Colonic mucosa (tissue), 4 donors: ENCODE results near the gene SCUBE2. TPM values are rescaled to one million over a fixed set of nuclear protein-coding genes. Genes with fewer than 3 reads are reported as not detected.

Source experiments
- DNase-seq: peaks from one replicate; pipeline ENCODE4 v3.0.0-alpha.2; 2020
- H3K27ac ChIP-seq: fragments of 200-600 bp; one replicate; pipeline ENCODE4 v1.8.0; 2021
- H3K27me3 ChIP-seq: fragments of 200-600 bp; one replicate; pipeline ENCODE4 v1.8.0; 2021
- H3K36me3 ChIP-seq: fragments of 200-600 bp; one replicate; pipeline ENCODE4 v1.8.0; 2021
- H3K4me1 ChIP-seq: fragments of 200-600 bp; one replicate; pipeline ENCODE4 v1.8.0; 2021; ENCODE audit warnings: mild to moderate bottlenecking
- H3K4me3 ChIP-seq: fragments of 200-600 bp; one replicate; pipeline ENCODE4 v1.8.0; 2021
- H3K9ac ChIP-seq, 2 donors: one replicate each; pipeline ENCODE4 v1.7.0; 2013; ENCODE audit warnings: control low read depth in 2 of 2, low read depth in 2 of 2, low read length in 2 of 2
- H3K9me3 ChIP-seq: fragments of 200-600 bp; one replicate; pipeline ENCODE4 v1.8.0; 2021
- intact Hi-C: fragments of 100-400 bp; cut with DNase I; formaldehyde crosslinking; loops from one replicate; pipeline ENCODE4 v1.14.1; 2022
- total RNA-seq, 2 donors: library from RNA; stranded (reverse); fragmentation: NEBNext Ultra II Directional in 1 of 2; extraction: Animal tissue kit (Norgen Biotek cat#: 25700) in 1 of 2; gene quantifications; one replicate each; pipeline ENCODE4 v1.2.1, GENCODE V29; 2021
- TF ChIP-seq, protein P1 (sequence below): fragments of 200-600 bp; IDR thresholded peaks from one replicate; pipeline ENCODE4 v1.8.0; 2022; ENCODE audit warnings: antibody characterized with exemption, mild to moderate bottlenecking
- donor health status: healthy.
- donor health status: DM: no; HTN: no; CAD: no.
- donor health status: DM: no; HTN: no; CAD: no.

Gene SCUBE2
- total RNA-seq, 2 donors from 2014 or later, result 2.5 to 7.5 TPM

DNA sequence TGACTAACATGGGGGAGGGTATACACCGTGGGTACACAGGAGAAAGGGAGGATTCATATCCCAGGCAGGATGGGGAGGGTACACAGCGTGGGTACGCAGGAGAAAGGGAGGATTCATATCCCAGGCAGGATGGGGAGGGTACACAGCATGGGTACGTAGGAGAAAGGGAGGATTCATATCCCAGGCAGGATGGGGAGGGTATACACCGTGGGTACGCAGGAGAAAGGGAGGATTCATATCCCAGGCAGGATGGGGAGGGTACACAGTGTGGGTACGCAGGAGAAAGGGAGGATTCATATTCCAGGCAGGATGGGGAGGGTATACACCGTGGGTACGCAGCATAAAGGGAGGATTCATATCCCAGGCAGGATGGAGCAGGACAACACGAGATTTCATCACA lies 51.0 kb downstream of the SCUBE2 start:
- no peak overlapping the region for H3K27ac ChIP-seq
- intact Hi-C loops, result no loop called here
- H3K27me3 ChIP-seq, result no peaks in the 10 kb centered on the region
- no peak overlapping the region for H3K4me3 ChIP-seq
- H3K9me3 ChIP-seq, result no peaks in the 10 kb centered on the region
- H3K4me1 ChIP-seq, result no peaks in the 10 kb centered on the region
- DNase-seq, result no peak
- no peaks in the 10 kb centered on the region for H3K36me3 ChIP-seq
- TF ChIP-seq, protein P1, sequence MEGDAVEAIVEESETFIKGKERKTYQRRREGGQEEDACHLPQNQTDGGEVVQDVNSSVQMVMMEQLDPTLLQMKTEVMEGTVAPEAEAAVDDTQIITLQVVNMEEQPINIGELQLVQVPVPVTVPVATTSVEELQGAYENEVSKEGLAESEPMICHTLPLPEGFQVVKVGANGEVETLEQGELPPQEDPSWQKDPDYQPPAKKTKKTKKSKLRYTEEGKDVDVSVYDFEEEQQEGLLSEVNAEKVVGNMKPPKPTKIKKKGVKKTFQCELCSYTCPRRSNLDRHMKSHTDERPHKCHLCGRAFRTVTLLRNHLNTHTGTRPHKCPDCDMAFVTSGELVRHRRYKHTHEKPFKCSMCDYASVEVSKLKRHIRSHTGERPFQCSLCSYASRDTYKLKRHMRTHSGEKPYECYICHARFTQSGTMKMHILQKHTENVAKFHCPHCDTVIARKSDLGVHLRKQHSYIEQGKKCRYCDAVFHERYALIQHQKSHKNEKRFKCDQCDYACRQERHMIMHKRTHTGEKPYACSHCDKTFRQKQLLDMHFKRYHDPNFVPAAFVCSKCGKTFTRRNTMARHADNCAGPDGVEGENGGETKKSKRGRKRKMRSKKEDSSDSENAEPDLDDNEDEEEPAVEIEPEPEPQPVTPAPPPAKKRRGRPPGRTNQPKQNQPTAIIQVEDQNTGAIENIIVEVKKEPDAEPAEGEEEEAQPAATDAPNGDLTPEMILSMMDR, result no peak
- no peak overlapping the region for H3K9ac ChIP-seq

DNA sequence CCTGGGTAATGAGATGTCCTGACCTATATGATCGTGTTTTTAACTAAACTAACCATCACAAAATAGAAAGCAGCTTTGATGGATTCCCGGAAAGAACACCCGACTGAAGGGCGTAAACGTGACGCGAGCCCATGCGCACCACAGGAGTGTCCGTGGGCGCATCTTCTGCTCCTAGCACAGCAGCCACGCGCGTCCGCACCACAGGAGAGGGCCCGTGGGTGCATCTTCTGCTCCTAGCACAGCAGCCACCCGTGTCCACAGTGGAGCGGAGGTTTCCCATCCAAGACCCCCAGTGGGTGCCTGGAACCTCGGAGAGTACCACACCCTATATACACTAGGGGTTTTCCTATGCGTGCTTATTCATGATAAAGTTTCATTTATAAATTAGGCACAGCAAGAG lies 51.5 kb downstream of the SCUBE2 start:
- H3K9ac ChIP-seq, result no peak overlapping the region
- DNase-seq, result no peak
- H3K27me3 ChIP-seq, result no peaks in the 10 kb centered on the region
- no peak overlapping the region for H3K27ac ChIP-seq
- TF ChIP-seq, protein P1, result no peak
- H3K36me3 ChIP-seq, result no peaks in the 10 kb centered on the region
- intact Hi-C loops, result no loop called here
- no peak overlapping the region for H3K4me3 ChIP-seq
- no peaks in the 10 kb centered on the region for H3K4me1 ChIP-seq
- no peaks in the 10 kb centered on the region for H3K9me3 ChIP-seq

DNA sequence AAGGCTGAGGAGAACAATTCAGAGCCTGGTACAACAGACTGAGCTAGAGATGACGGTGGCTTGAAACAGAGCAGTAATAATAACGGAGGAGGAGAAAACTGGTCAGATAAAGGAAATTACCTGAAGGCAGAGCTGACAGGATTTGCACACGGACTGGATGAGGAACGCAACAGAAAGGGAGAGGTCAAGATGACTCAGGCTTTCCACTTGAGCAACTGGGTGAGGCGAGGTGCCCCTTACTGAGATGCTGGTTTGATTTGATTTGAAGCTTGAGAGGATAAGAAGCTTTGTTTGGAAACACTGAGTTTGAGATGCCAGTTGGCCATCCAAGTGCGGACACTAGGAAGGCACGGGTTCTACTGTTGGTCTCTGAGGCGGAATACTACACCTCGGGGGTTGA lies 52.2 kb downstream of the SCUBE2 start:
- TF ChIP-seq, protein P1, result no peak
- no peak overlapping the region for H3K9ac ChIP-seq

DNA sequence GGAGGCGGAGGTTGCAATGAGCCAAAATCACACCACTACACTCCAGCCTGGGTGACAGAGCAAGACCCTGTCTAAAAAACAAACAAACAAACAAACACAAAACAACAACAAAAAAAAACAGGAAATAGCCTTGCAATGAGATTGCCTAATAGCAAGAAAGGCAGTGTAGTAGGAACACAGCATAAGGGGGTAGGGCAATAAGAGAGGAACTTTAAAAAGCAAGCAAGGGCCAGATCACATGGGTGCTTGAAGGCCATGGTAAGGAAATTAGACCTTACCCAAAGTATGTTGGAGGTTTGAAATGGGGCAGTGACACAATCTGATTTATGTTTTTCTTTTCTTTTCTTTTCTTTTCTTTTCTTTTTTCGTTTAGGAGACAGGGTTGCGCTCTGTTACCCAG lies 52.9 kb downstream of the SCUBE2 start:
- intact Hi-C loops, result no loop called here

More for the DNA sequence above, 52.2 kb downstream of the SCUBE2 start:
- Histone ChIP-seq H3K36me3 (no peaks in the 10 kb centered on the region), H3K27me3 (no peaks in the 10 kb centered on the region), H3K27ac (no peak overlapping the region), H3K4me3 (no peak overlapping the region), H3K9me3 (no peaks in the 10 kb centered on the region), H3K4me1 (no peaks in the 10 kb centered on the region)
- no peak for DNase-seq
- intact Hi-C loops, result no loop called here

DNA sequence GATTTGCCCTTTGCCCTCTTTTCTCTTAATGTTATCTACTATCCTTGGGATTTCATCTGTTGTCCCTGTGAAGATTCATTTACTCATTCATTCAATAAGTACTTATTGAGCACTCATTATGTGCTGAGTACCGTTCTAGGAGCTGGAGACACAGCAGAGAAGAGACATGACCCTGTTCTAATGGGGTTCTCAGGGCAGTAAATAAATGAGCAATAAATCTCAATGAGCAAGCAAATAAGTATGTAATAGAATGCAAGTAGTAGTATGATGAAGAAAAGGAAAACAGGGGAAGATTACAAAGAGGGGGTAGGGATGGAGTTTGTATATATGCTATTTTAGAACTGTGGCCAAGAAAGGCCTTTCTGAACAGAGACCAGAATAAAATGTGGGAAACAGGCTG lies 53.4 kb downstream of the SCUBE2 start:
- intact Hi-C loops, result no loop called here
- DNase-seq, result no peak
- Histone ChIP-seq H3K27ac (no peak overlapping the region), H3K4me1 (no peaks in the 10 kb centered on the region), H3K9me3 (no peaks in the 10 kb centered on the region), H3K27me3 (no peaks in the 10 kb centered on the region), H3K4me3 (no peak overlapping the region), H3K9ac (no peak overlapping the region), H3K36me3 (no peaks in the 10 kb centered on the region)
- TF ChIP-seq, protein P1, result no peak

More for the DNA sequence above, 52.9 kb downstream of the SCUBE2 start:
- H3K4me1 ChIP-seq, result no peaks in the 10 kb centered on the region
- H3K27ac ChIP-seq, result no peak overlapping the region
- H3K27me3 ChIP-seq, result no peaks in the 10 kb centered on the region
- no peak overlapping the region for H3K9ac ChIP-seq
- no peak overlapping the region for H3K4me3 ChIP-seq
- H3K36me3 ChIP-seq, result no peaks in the 10 kb centered on the region
- TF ChIP-seq, protein P1, result no peak
- no peak for DNase-seq
- no peaks in the 10 kb centered on the region for H3K9me3 ChIP-seq
